ENCODE data around the gene RFC4. TPM values are rescaled to one million over a fixed set of nuclear protein-coding genes. Genes with fewer than 3 reads are reported as not detected.

Gene RFC4
- polyA plus RNA-seq, 3 donors from 2014 or later: 17.7 to 19.5 (median 18.1) TPM

DNA sequence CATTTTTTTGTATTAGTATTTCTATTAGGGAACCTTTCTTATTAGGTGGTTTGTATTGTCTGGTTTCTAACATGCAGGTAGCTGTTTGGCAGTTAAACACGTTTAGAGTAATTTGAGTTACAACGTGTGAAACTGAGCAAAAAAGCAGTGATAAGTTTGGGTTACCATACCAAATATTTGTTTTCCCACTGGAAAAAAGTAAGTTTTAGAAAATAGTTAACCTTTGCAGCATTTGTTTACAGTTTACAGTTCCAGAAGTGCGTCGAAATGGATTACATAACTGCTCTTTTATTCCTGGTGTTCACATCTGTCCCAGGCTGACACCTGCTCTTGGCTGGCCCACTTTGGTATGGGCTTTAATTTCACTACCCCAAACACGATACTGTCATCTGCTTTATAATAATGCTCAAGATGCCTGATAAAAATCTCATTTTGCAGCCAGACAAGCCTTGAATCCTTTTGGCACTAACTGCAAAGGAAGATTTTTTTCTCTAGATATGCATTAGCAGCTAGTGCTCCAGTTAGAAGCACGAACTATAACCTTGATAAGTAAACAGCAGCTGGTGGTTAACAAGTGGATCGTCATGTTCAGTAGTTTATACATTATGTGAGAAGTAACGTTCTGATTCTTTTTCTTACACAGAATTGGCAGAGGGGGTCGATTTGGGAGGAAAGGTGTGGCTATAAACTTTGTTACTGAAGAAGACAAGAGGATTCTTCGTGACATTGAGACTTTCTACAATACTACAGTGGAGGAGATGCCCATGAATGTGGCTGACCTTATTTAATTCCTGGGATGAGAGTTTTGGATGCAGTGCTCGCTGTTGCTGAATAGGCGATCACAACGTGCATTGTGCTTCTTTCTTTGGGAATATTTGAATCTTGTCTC is 17.6 kb downstream of the RFC4 start:
- Mint-ChIP-seq H3K27ac (peak overlapping the region; percentile 32 to 100 (median 74)), H3K4me1 (peaks cover 52 to 68% of the 10 kb centered on the region in 2 donors), H3K27me3 (ENCODE audit: low read depth in 3 of 3) (peaks cover 5 to 29% (median 13%) of the 10 kb centered on the region in 3 donors), H3K9me3 (no peaks in the 10 kb centered on the region), H3K4me3 (peak overlapping the region in 2 of 5 donors; percentile 31 to 43), H3K36me3 (peaks cover 47 to 81% (median 58%) of the 10 kb centered on the region in 3 donors)
- no peak for DNase-seq

DNA sequence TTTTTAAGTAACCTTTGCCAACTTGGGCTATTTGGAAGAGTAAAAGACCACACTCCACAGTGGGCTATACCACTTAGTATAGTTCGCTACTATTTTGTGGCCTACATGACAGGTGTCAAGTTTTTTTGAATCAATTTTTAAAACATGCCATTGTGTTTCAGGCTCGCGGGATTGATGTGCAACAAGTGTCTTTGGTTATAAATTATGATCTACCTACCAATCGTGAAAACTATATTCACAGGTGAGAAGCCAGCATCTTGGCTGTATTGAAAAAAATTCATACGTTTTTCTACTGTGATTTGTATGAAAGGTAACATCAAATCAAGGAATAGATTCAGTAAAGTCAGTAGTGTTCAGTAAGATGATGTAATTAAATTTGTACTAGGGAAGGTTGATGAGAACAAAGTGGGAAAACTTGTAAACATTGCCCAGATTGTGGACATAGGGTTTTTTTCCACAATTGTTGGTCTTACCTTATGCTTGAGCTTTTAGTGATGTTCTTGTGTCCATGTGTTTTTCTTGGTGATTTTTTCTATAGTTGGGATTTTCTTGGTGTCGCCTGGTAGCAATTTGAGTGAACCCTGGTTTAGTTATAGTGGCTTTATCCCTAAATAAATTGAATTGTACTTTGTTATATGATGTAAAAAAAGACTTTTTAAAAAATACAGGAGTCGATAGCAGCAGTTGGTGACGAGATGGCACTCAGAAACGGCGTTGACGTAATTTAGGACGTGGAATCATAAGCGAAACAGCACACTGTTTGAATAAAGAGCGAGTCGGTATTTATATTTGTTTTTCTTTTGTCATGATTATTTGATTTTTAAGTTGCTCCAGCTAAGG is 18.4 kb downstream of the RFC4 start:
- H3K4me3 Mint-ChIP-seq: peak overlapping the region; percentile 19 to 100 (median 43)
- H3K9me3 Mint-ChIP-seq: no peaks in the 10 kb centered on the region
- peaks cover 47 to 77% (median 60%) of the 10 kb centered on the region in 3 donors for H3K36me3 Mint-ChIP-seq
- DNase-seq: no peak
- peak overlapping the region; percentile 53 to 100 (median 74) for H3K27ac Mint-ChIP-seq
- peaks cover 12 to 36% (median 21%) of the 10 kb centered on the region in 3 donors for H3K27me3 Mint-ChIP-seq (ENCODE audit: low read depth in 3 of 3)
- peaks cover 55 to 73% of the 10 kb centered on the region in 2 donors for H3K4me1 Mint-ChIP-seq

- H3K27me3 Mint-ChIP-seq (ENCODE audit: low read depth in 3 of 3): peaks cover 14 to 42% (median 28%) of the 10 kb centered on the region in 3 donors
- peak overlapping the region in 3 of 5 donors; percentile 41 to 100 (median 97) for H3K4me3 Mint-ChIP-seq
- H3K36me3 Mint-ChIP-seq: peaks cover 47 to 73% (median 58%) of the 10 kb centered on the region in 3 donors
- H3K4me1 Mint-ChIP-seq: peaks cover 62 to 83% of the 10 kb centered on the region in 2 donors
- DNase-seq: no peak
- H3K27ac Mint-ChIP-seq: peak overlapping the region in 5 of 6 donors; percentile 49 to 100 (median 78)
- no peaks in the 10 kb centered on the region for H3K9me3 Mint-ChIP-seq
Observed at GRCh38 chr3:186786922-186787321, 19.4 kb downstream of the RFC4 start.

- DNase-seq: no peak
- H3K27ac Mint-ChIP-seq: peak overlapping the region; percentile 98 to 100 (median 99)
- peak overlapping the region; percentile 97 to 100 (median 100) for H3K4me3 Mint-ChIP-seq
- H3K9me3 Mint-ChIP-seq: no peaks in the 10 kb centered on the region
- peaks cover 47 to 63% (median 52%) of the 10 kb centered on the region in 3 donors for H3K36me3 Mint-ChIP-seq
- H3K27me3 Mint-ChIP-seq (ENCODE audit: low read depth in 3 of 3): peaks cover 14 to 42% (median 28%) of the 10 kb centered on the region in 3 donors
- H3K4me1 Mint-ChIP-seq: peaks cover 63 to 81% of the 10 kb centered on the region in 2 donors
Observed at GRCh38 chr3:186785495-186786018, 20.7 kb downstream of the RFC4 start.

DNA sequence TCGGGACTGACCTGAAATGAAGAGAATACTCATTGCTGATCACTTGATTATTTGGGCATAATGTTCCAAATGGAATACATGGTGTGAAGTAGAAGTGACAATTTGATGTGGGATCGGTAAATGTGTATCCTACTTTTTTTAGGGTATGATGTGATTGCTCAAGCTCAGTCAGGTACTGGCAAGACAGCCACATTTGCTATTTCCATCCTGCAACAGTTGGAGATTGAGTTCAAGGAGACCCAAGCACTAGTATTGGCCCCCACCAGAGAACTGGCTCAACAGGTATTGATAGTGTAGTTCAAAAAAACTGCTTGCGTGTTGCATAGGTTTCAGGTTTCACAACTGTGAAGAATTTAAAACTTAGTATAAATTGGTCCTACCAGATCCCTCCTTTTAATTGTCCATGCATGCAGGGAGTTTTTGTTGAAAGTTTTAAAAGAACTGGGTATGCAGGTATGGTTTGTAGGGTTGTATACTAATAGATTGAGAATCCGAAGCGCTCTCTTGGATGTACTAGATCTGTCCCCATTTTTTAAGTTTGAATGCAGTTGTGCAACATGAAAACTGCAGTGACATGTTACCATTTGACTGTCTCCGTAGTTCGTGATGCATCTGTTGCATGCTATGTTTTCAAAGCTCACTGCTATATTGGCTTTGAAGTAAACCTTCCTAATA is 21.3 kb downstream of the RFC4 start:
- DNase-seq: no peak
- Mint-ChIP-seq H3K9me3 (no peaks in the 10 kb centered on the region), H3K4me1 (peaks cover 63 to 75% of the 10 kb centered on the region in 2 donors), H3K4me3 (peak overlapping the region; percentile 97 to 100 (median 100)), H3K36me3 (peaks cover 47 to 58% (median 52%) of the 10 kb centered on the region in 3 donors), H3K27ac (peak overlapping the region; percentile 98 to 100 (median 99)), H3K27me3 (ENCODE audit: low read depth in 3 of 3) (peaks cover 14 to 42% (median 28%) of the 10 kb centered on the region in 3 donors)

- Mint-ChIP-seq H3K27ac (peak overlapping the region; percentile 98 to 100 (median 99)), H3K27me3 (ENCODE audit: low read depth in 3 of 3) (peaks cover 14 to 42% (median 29%) of the 10 kb centered on the region in 3 donors), H3K4me1 (peaks cover 59 to 67% of the 10 kb centered on the region in 2 donors), H3K36me3 (peaks cover 43 to 52% (median 48%) of the 10 kb centered on the region in 3 donors), H3K9me3 (no peaks in the 10 kb centered on the region), H3K4me3 (peak overlapping the region; percentile 97 to 100 (median 100))
- DNase-seq: peak; percentile 83 to 87 (median 86)
Observed at GRCh38 chr3:186783731-186784515, 22.4 kb downstream of the RFC4 start.

- Mint-ChIP-seq H3K9me3 (no peaks in the 10 kb centered on the region), H3K27ac (peak within 1 kb of the TSS; percentile 98 to 100 (median 99)), H3K27me3 (ENCODE audit: low read depth in 3 of 3) (peaks cover 14 to 38% (median 27%) of the 10 kb centered on the region in 3 donors), H3K4me1 (peaks cover 52 to 60% of the 10 kb centered on the region in 2 donors), H3K4me3 (peak within 1 kb of the TSS; percentile 97 to 100 (median 100)), H3K36me3 (peaks cover 36 to 45% (median 44%) of the 10 kb centered on the region in 3 donors)
- peak; percentile 91 to 94 (median 93) for DNase-seq
Observed at GRCh38 chr3:186783058-186783730, 23.1 kb downstream of the RFC4 start, which contains the start of gene EIF4A2. Gene EIF4A2 (plus strand): TSS chr3:186783577. CDS start chr3:186783611, 34 bp downstream.

GRCh38 chr3:186782542-186783057 is 23.7 kb downstream of the RFC4 start:
- H3K9me3 Mint-ChIP-seq: no peaks in the 10 kb centered on the region
- peak overlapping the region; percentile 98 to 100 (median 99) for H3K27ac Mint-ChIP-seq
- peaks cover 14 to 35% (median 24%) of the 10 kb centered on the region in 3 donors for H3K27me3 Mint-ChIP-seq (ENCODE audit: low read depth in 3 of 3)
- H3K4me1 Mint-ChIP-seq: peaks cover 46 to 54% of the 10 kb centered on the region in 2 donors
- peaks cover 30 to 39% (median 38%) of the 10 kb centered on the region in 3 donors for H3K36me3 Mint-ChIP-seq
- peak overlapping the region; percentile 97 to 100 (median 100) for H3K4me3 Mint-ChIP-seq
- no peak for DNase-seq

DNA sequence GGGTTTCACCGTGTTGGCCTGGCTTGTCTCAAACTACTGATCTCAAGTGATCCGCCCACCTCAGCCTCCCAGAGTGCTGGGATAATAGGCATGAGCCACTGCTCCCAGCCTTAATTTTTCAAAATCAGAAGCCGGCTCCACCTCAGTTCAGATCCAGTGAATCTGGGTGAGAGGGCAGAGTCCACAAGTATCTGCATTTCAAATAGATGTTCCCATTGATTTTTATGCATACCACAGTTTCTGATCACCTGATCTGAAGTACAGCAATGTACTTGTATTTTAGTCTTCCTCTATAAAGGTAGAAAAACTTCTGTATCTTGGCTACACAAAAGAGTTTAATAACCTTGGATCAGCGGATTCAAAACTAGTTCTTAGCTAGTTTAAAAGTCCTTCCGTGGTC is 27.1 kb downstream of the RFC4 start:
- H3K4me3 Mint-ChIP-seq: no peak overlapping the region
- peaks cover 13 to 25% (median 18%) of the 10 kb centered on the region in 3 donors for H3K27me3 Mint-ChIP-seq (ENCODE audit: low read depth in 3 of 3)
- H3K36me3 Mint-ChIP-seq: peaks cover 3 to 8% (median 6%) of the 10 kb centered on the region in 3 donors
- no peak for DNase-seq
- H3K27ac Mint-ChIP-seq: no peak overlapping the region
- peaks cover 13 to 21% of the 10 kb centered on the region in 2 donors for H3K4me1 Mint-ChIP-seq
- H3K9me3 Mint-ChIP-seq: no peaks in the 10 kb centered on the region

DNA sequence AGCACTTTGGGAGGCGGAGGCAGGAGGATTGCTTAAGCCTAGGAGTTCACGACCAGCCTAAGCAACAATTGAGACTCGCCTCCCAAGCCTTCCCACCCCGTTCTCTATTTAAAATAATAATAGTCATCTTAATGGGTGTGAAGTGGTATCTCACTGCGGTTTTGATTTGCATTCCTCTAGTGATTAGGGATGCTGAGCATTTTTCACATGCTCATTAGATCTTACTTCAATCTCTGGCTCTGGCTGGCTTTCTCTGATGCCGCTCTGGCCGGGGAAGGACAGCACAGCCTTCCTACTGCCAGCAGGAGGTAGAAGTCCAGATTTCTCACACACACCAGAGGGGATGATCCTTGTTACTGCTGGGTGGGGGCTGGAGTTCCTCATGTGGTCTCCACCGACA is 30.3 kb downstream of the RFC4 start:
- Mint-ChIP-seq H3K27ac (no peak overlapping the region), H3K4me3 (no peak overlapping the region), H3K36me3 (no peaks in the 10 kb centered on the region), H3K9me3 (no peaks in the 10 kb centered on the region), H3K27me3 (ENCODE audit: low read depth in 3 of 3) (peaks cover 1 to 6% (median 3%) of the 10 kb centered on the region in 3 donors), H3K4me1 (peaks cover 18 to 22% of the 10 kb centered on the region in 2 donors)
- no peak for DNase-seq

GRCh38 chr3:186772701-186773417 is 33.4 kb downstream of the RFC4 start:
- DNase-seq: peak; percentile 66 to 73 (median 69)
- H3K9me3 Mint-ChIP-seq: no peaks in the 10 kb centered on the region
- peak overlapping the region; percentile 85 to 99 (median 92) for H3K4me3 Mint-ChIP-seq
- peaks cover 1 to 7% (median 3%) of the 10 kb centered on the region in 3 donors for H3K27me3 Mint-ChIP-seq (ENCODE audit: low read depth in 3 of 3)
- H3K27ac Mint-ChIP-seq: peak overlapping the region; percentile 86 to 91 (median 90)
- H3K4me1 Mint-ChIP-seq: peaks cover 18 to 22% of the 10 kb centered on the region in 2 donors
- H3K36me3 Mint-ChIP-seq: no peaks in the 10 kb centered on the region
